IMR-90 (cell line): ENCODE measurements around the gene TSKS. TPM values are rescaled to one million over a fixed set of nuclear protein-coding genes. Genes with fewer than 3 reads are reported as not detected.

Experiments used
- ATAC-seq: fragments of 200-7000 bp; cut with Tn5 transposase; 2 replicates; pipeline ENCODE4 v1.9.1; 2020; ENCODE audit warnings: low read depth, mild to moderate bottlenecking, moderate library complexity
- BruUV-seq: library from RNA; stranded (reverse); fragments of 400-500 nt; replicated peaks from 2 replicates; lab custom pipeline; 2021; lab: Mats Ljungman, UMichigan
- CTCF ChIA-PET: fragments of 300-600 bp; formaldehyde crosslinking; extraction: SDS; loops from one replicate; lab custom pipeline; 2021; ENCODE audit warnings: antibody characterized with exemption; lab: Yijun Ruan, JAX
- POLR2A ChIA-PET: fragments of 300-600 bp; sonication (Branson Sonifier 250); formaldehyde crosslinking; loops from one replicate; lab custom pipeline; 2022; ENCODE audit warnings: antibody characterized with exemption; ENCODE audit not compliant: unreplicated experiment; lab: Charles Lee
- DNase-seq: peaks from one replicate; pipeline ENCODE4 v3.0.0; 2013
- H2AFZ ChIP-seq: replicated peaks from 2 replicates; pipeline ENCODE3; 2013; ENCODE audit warnings: low read length, mild to moderate bottlenecking; ENCODE audit not compliant: poor library complexity
- H2AK5ac ChIP-seq: 2 replicates; pipeline ENCODE4 v1.6.1; 2013; ENCODE audit warnings: low read depth, low read length, inconsistent platforms
- H2AK9ac ChIP-seq: replicated peaks from 2 replicates; pipeline ENCODE3; 2013; ENCODE audit warnings: mild to moderate bottlenecking, low read depth, low read length, moderate library complexity; ENCODE audit not compliant: poor library complexity
- H2BK120ac ChIP-seq: 2 replicates; pipeline ENCODE4 v1.6.1; 2013; ENCODE audit warnings: low read depth, low read length, inconsistent platforms
- H2BK15ac ChIP-seq: 3 replicates; pipeline ENCODE4 v1.6.1; 2013; ENCODE audit warnings: low read depth, low read length, inconsistent platforms
- H2BK20ac ChIP-seq: 2 replicates; pipeline ENCODE4 v1.6.1; 2013; ENCODE audit warnings: low read depth, mild to moderate bottlenecking, inconsistent platforms, low read length, moderate library complexity
- H2BK5ac ChIP-seq: 2 replicates; pipeline ENCODE4 v1.6.1; 2013; ENCODE audit warnings: mild to moderate bottlenecking, low read depth, low read length, inconsistent platforms; ENCODE audit not compliant: poor library complexity, severe bottlenecking
- H3K14ac ChIP-seq: replicated peaks from 2 replicates; pipeline ENCODE4 v1.6.1; 2013; ENCODE audit warnings: low read depth, low read length, inconsistent platforms
- H3K18ac ChIP-seq: 2 replicates; pipeline ENCODE4 v1.6.1; 2013; ENCODE audit warnings: low read depth, low read length, control low read depth
- H3K23ac ChIP-seq: 2 replicates; pipeline ENCODE4 v1.6.1; 2013; ENCODE audit warnings: low read depth, low read length, inconsistent platforms
- H3K27ac ChIP-seq: 2 replicates; pipeline ENCODE4 v1.5.1; 2013; ENCODE audit warnings: mild to moderate bottlenecking, control low read depth, low read length; ENCODE audit not compliant: insufficient read depth
- H3K27me3 ChIP-seq: 2 replicates; pipeline ENCODE4 v1.6.1; 2013; ENCODE audit warnings: low read length; ENCODE audit not compliant: control insufficient read depth, insufficient read depth
- H3K36me3 ChIP-seq: 2 replicates; pipeline ENCODE4 v1.6.1; 2013; ENCODE audit warnings: low read length, mixed read lengths; ENCODE audit not compliant: control insufficient read depth, insufficient read depth
- H3K4ac ChIP-seq: 2 replicates; pipeline ENCODE4 v1.6.1; 2013; ENCODE audit warnings: low read depth, low read length, inconsistent platforms
- H3K4me1 ChIP-seq: 2 replicates; pipeline ENCODE4 v1.6.1; 2013; ENCODE audit warnings: low read length, mixed read lengths; ENCODE audit not compliant: control insufficient read depth, insufficient read depth
- H3K4me2 ChIP-seq: 2 replicates; pipeline ENCODE4 v1.6.1; 2013; ENCODE audit warnings: low read depth, mild to moderate bottlenecking, control low read depth, low read length, moderate library complexity
- H3K4me3 ChIP-seq: 2 replicates; pipeline ENCODE4 v1.5.1; 2013; ENCODE audit warnings: low read depth, mild to moderate bottlenecking, control low read depth, low read length, moderate library complexity; ENCODE audit not compliant: insufficient read depth
- H3K56ac ChIP-seq: 2 replicates; pipeline ENCODE4 v1.6.1; 2013; ENCODE audit warnings: low read length, inconsistent platforms; ENCODE audit not compliant: insufficient read depth; ENCODE audit errors: extremely low read depth
- H3K79me1 ChIP-seq, 2 experiments: 2 replicates each; pipeline ENCODE4 v1.6.1; 2013; ENCODE audit warnings: low read length in 2 of 2, inconsistent platforms in 1 of 2, low read depth in 1 of 2
- H3K9ac ChIP-seq: 2 replicates; pipeline ENCODE4 v1.6.1; 2013; ENCODE audit warnings: low read depth, low read length, control low read depth
- H3K9me1 ChIP-seq: 2 replicates; pipeline ENCODE4 v1.6.1; 2013; ENCODE audit warnings: low read length, inconsistent platforms; ENCODE audit not compliant: insufficient read depth
- H3K9me3 ChIP-seq: 2 replicates; pipeline ENCODE4 v1.6.1; 2013; ENCODE audit warnings: low read length; ENCODE audit not compliant: control insufficient read depth, insufficient read depth
- H4K20me1 ChIP-seq: 2 replicates; pipeline ENCODE4 v1.6.1; 2013; ENCODE audit warnings: low read length, inconsistent platforms; ENCODE audit not compliant: insufficient read depth
- H4K5ac ChIP-seq: 2 replicates; pipeline ENCODE4 v1.6.1; 2013; ENCODE audit warnings: mild to moderate bottlenecking, low read depth, low read length, control low read depth
- H4K8ac ChIP-seq, 2 experiments: 2 replicates each; pipeline ENCODE4 v1.6.1; 2013; ENCODE audit warnings: low read depth in 2 of 2, low read length in 2 of 2, control low read depth in 1 of 2, inconsistent platforms in 1 of 2
- H4K91ac ChIP-seq: 2 replicates; pipeline ENCODE4 v1.6.1; 2013; ENCODE audit warnings: low read depth, low read length, inconsistent platforms; ENCODE audit not compliant: insufficient read depth
- BHLHE40 ChIP-seq: fragments of 150-350 bp; IDR thresholded peaks from 2 replicates; pipeline ENCODE4 v1.6.1; 2016; ENCODE audit warnings: mild to moderate bottlenecking, low read depth, low read length
- CEBPB ChIP-seq: IDR thresholded peaks from 2 replicates; pipeline ENCODE4 v1.6.1; 2012; ENCODE audit warnings: low read depth, low read length, improper control_type of control experiment
- CHD1 ChIP-seq: IDR thresholded peaks from 2 replicates; pipeline ENCODE4 v1.6.1; 2012; ENCODE audit warnings: low read depth, low read length, improper control_type of control experiment
- CTCF ChIP-seq: conservative IDR thresholded peaks from 2 replicates; pipeline ENCODE4 v1.5.1; 2012; ENCODE audit warnings: mild to moderate bottlenecking, low read depth, low read length, improper control_type of control experiment
- ELK1 ChIP-seq: fragments of 150-350 bp; IDR thresholded peaks from 2 replicates; pipeline ENCODE4 v1.6.1; 2016; ENCODE audit warnings: low read depth, mild to moderate bottlenecking, low read length, moderate library complexity, borderline replicate concordance
- FOS ChIP-seq: fragments of 150-350 bp; IDR thresholded peaks from 2 replicates; pipeline ENCODE4 v1.6.1; 2016; ENCODE audit warnings: low read depth, low read length
- MAFK ChIP-seq: IDR thresholded peaks from 2 replicates; pipeline ENCODE4 v1.6.1; 2012; ENCODE audit warnings: low read depth, low read length, improper control_type of control experiment
- MAZ ChIP-seq: IDR thresholded peaks from 2 replicates; pipeline ENCODE4 v1.6.1; 2012; ENCODE audit warnings: low read depth, mild to moderate bottlenecking, low read length, improper control_type of control experiment, moderate library complexity, borderline replicate concordance
- MXI1 ChIP-seq: IDR thresholded peaks from 2 replicates; pipeline ENCODE4 v1.6.1; 2012; ENCODE audit warnings: low read depth, mild to moderate bottlenecking, low read length, moderate library complexity, borderline replicate concordance
- NFE2L2 ChIP-seq: fragments of 150-350 bp; IDR thresholded peaks from 2 replicates; pipeline ENCODE4 v1.6.1; 2016; ENCODE audit warnings: low read depth, mild to moderate bottlenecking, low read length
- POLR2A ChIP-seq: IDR thresholded peaks from 2 replicates; pipeline ENCODE4 v1.6.1; 2012; ENCODE audit warnings: mild to moderate bottlenecking, low read depth, low read length
- RAD21 ChIP-seq: IDR thresholded peaks from 2 replicates; pipeline ENCODE4 v1.6.1; 2012; ENCODE audit warnings: low read length, improper control_type of control experiment
- RCOR1 ChIP-seq: IDR thresholded peaks from 2 replicates; pipeline ENCODE4 v1.6.1; 2012; ENCODE audit warnings: mild to moderate bottlenecking, low read length, improper control_type of control experiment; ENCODE audit not compliant: insufficient replicate concordance
- RFX5 ChIP-seq: IDR thresholded peaks from 2 replicates; pipeline ENCODE4 v1.8.0; 2012; ENCODE audit warnings: low read depth, mild to moderate bottlenecking, low read length, moderate library complexity
- SMC3 ChIP-seq: fragments of 150-350 bp; IDR thresholded peaks from 2 replicates; pipeline ENCODE4 v1.6.1; 2016; ENCODE audit warnings: low read depth, mild to moderate bottlenecking, antibody characterized with exemption, low read length, moderate library complexity
- WGBS, 2 experiments: methylation state at CpG; one replicate each; pipeline versions ENCODE4 v1.1.5 to v1.1.7; 2013; ENCODE audit warnings: missing lambda C conversion rate in 2 of 2; ENCODE audit not compliant: insufficient read length in 1 of 2; ENCODE audit errors: extremely low coverage in 2 of 2; 5-methylcytosine and 5-hydroxymethylcytosine counted together
- dilution Hi-C: fragments of 300-500 bp; cut with HindIII; formaldehyde crosslinking; loops from one replicate; pipeline ENCODE4 v1.14.3; 2018; ENCODE audit warnings: low sequenced_read_pairs; ENCODE audit not compliant: unreplicated experiment
- in situ Hi-C: fragments of 300-500 bp; cut with MboI; formaldehyde crosslinking; loops from 3 replicates; pipeline ENCODE4 v1.14.3; 2019; ENCODE audit warnings: low sequenced_read_pairs, inconsistent platforms, mixed read lengths
- intact Hi-C: fragments of 100-400 bp; cut with micrococcal nuclease; formaldehyde crosslinking; loops from 2 replicates; pipeline ENCODE4 v1.10.0; 2022
- polyA plus RNA-seq, 3 experiments: library from polyadenylated mRNA; depleted of rRNA; stranded (reverse); fragments of >200 nt; gene quantifications; 2 replicates each; pipeline ENCODE4 v1.2.3, GENCODE V29; 2012; ENCODE audit warnings: low replicate concordance in 1 of 3
- total RNA-seq: library from RNA; depleted of rRNA; stranded (reverse); fragments of >200 nt; gene quantifications from 2 replicates; pipeline ENCODE4 v1.2.3, GENCODE V29; 2012
- TF ChIP-seq, protein P1 (sequence below): fragments of 150-350 bp; IDR thresholded peaks from 2 replicates; pipeline ENCODE4 v1.6.1; 2017; ENCODE audit warnings: mild to moderate bottlenecking, antibody characterized with exemption, low read length, low read depth

Gene TSKS
- total and polyA plus RNA-seq, 2 of the 4 experiments (the other 2 are of a cell fraction), result not detected

DNA sequence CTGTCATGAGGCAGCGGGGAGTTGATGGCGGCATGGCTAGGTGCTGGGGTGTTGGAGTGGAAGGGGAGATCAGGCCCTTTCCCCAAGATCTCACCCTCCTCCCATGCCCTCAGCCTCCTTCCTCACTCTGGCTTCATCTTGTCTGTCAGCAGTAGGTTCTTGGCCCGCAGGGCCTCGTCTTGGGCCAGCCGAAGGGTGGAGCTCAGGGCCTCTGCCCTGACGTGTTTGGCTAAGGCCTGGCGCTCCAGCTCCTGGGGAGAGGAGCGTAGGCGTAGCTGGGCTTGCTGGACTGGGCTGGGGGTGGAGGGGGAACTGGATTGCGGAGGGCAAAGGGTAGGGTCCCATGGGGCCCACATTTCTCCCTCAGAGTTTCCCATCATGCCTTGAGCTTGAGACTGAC lies 23.2 kb downstream of the TSKS start:
- Histone ChIP-seq H4K8ac (no peak overlapping the region), H3K27me3 (no peaks in the 10 kb centered on the region; the same call in 1 of the 2 replicates), H2BK5ac (no peak overlapping the region), H3K14ac (no peak overlapping the region), H4K91ac (no peak overlapping the region), H4K5ac (no peak overlapping the region), H2AK9ac (peak overlapping the region; percentile 28), H2AK5ac (no peak overlapping the region), H3K18ac (no peak overlapping the region), H3K36me3 (no peaks in the 10 kb centered on the region), H3K23ac (no peak overlapping the region), H2AFZ (peak overlapping the region; percentile 67), H3K27ac (no peak overlapping the region), H2BK120ac (no peak overlapping the region), H3K9me3 (no peaks in the 10 kb centered on the region), H2BK20ac (no peak overlapping the region), H3K4me1 (no peaks in the 10 kb centered on the region), H3K4ac (no peak overlapping the region), H4K20me1 (no peaks in the 10 kb centered on the region), H3K9ac (no peak overlapping the region), H3K56ac (no peak overlapping the region), H3K9me1 (no peaks in the 10 kb centered on the region), H3K4me2 (no peak overlapping the region), H3K79me1 (no peaks in the 10 kb centered on the region), H2BK15ac (no peak overlapping the region), H3K4me3 (no peak overlapping the region)
- TF ChIP-seq CEBPB, result no peak
- TF ChIP-seq MAZ, result no peak
- no peak for TF ChIP-seq RFX5
- TF ChIP-seq, protein P1, sequence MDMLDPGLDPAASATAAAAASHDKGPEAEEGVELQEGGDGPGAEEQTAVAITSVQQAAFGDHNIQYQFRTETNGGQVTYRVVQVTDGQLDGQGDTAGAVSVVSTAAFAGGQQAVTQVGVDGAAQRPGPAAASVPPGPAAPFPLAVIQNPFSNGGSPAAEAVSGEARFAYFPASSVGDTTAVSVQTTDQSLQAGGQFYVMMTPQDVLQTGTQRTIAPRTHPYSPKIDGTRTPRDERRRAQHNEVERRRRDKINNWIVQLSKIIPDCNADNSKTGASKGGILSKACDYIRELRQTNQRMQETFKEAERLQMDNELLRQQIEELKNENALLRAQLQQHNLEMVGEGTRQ, result no peak
- TF ChIP-seq POLR2A, result no peak
- no peak for TF ChIP-seq NFE2L2
- no peak for TF ChIP-seq MXI1
- TF ChIP-seq ELK1, result no peak
- TF ChIP-seq FOS, result no peak
- no peak for TF ChIP-seq BHLHE40
- no peak for TF ChIP-seq RCOR1
- no peak for TF ChIP-seq RAD21
- no peak for TF ChIP-seq CTCF
- no peak for TF ChIP-seq MAFK
- TF ChIP-seq CHD1, result no peak
- no peak for TF ChIP-seq SMC3
- no peak for ATAC-seq
- intact Hi-C loops, result no loop called here
- in situ Hi-C loops, result no loop called here
- no TSS peak for BruUV-seq
- dilution Hi-C loops, result no loop called here
- 62% methylated on average over 2 of the region's 10 CpGs; no CpG with 5 or more reads in 1 of the 2 experiments for WGBS, 2 experiments
- CTCF ChIA-PET, result no interaction called here
- POLR2A ChIA-PET, result no interaction called here
- DNase-seq, result no peak
